GM08714 (cell line): ENCODE measurements around the gene KRTAP2-3.
"Not testable (repeated sequence)": the region's sequence is repeated elsewhere in the genome, so short reads cannot be mapped to it uniquely, and the experiment has no call there.

Source experiments
- H3K4me3 ChIP-seq: fragments of 200-500 bp; sonication (Bioruptor generic); 2 replicates; pipeline ENCODE4 v1.5.1; 2014; ENCODE audit warnings: mild to moderate bottlenecking, low read length, inconsistent platforms
- ZNF274 ChIP-seq: IDR thresholded peaks from 2 replicates; pipeline ENCODE4 v1.6.1; 2012; ENCODE audit warnings: mild to moderate bottlenecking, low read depth, low read length

KRTAP2-3 gene, protein sequence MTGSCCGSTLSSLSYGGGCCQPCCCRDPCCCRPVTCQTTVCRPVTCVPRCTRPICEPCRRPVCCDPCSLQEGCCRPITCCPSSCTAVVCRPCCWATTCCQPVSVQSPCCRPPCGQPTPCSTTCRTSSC

DNA sequence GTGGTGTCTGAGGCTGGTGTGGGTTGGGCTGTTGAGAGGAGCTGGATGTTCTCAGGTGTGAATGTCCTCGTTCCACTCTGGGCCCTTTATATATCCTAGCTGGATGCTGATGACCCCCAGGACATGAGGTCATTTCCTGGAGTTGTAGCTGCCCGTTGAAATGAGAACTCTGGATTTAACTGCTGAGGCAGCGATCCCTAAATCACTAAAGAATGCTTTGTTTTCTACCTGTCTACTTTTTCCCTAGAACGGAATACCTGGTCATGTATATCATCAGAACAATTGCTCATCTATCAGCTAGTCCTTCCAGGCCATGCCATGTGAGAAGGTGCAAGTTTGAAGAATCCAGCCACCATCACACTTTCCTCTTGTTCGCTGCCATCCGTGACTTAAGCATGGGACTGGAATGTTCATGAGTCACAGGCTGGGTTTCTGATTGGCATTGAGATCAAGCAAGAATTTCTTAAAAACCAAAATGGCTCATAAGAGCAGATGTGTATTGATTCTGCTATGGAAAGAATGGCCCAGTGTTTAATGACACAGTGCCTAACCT lies at the start of gene KRTAP2-3:
Gene KRTAP2-3, minus strand, starts transcription at position 63 of the 553 bp plus-strand sequence. CDS start 64 bp downstream, outside the sequence.
- H3K4me3 ChIP-seq = no peak within 1 kb of the TSS
- TF ChIP-seq ZNF274 = no peak

- not testable (repeated sequence) for H3K4me3 ChIP-seq
Observed at GRCh38 chr17:41108728-41109386, 48.9 kb upstream of the KRTAP2-3 start.

GRCh38 chr17:41107941-41108450 lies 48.1 kb upstream of the KRTAP2-3 start:
- no peak for TF ChIP-seq ZNF274
- H3K4me3 ChIP-seq = no peak overlapping the region

- not testable (repeated sequence) for H3K4me3 ChIP-seq
Observed at GRCh38 chr17:41105347-41105746, 45.4 kb upstream of the KRTAP2-3 start, which contains the start of gene KRTAP4-9. Gene KRTAP4-9, plus strand, starts transcription at chr17:41105389. Its CDS starts 0 bp downstream, at chr17:41105389.

DNA sequence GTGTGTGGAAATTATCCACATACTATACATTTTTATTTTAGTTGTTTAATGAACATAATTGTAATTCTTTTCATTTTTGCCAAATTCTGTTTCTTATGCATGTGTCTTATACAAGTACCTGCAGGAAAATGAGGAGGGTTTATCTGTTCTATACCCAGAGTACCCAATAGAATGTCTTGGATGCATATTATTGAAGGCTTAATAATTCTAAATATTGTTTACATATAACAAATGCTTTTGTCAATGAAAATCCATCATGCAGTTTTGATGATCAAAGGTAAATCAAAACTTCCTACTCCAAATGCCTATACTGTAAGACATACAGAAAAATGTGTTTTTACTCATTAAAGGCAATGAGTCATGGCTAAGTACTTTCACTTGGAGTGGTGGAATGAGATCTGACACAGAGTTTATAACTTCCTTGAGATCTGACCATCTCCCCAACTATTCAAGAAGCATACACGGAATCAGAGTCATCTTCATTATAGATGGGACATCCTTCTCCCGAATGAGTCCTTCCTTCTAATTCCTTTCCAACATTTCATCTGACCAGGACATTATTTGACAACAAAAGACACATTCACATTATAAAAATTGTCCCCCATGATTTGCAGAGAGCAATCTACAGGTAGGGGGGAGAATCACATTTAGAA lies 44.6 kb upstream of the KRTAP2-3 start:
- not testable (repeated sequence) for H3K4me3 ChIP-seq

DNA sequence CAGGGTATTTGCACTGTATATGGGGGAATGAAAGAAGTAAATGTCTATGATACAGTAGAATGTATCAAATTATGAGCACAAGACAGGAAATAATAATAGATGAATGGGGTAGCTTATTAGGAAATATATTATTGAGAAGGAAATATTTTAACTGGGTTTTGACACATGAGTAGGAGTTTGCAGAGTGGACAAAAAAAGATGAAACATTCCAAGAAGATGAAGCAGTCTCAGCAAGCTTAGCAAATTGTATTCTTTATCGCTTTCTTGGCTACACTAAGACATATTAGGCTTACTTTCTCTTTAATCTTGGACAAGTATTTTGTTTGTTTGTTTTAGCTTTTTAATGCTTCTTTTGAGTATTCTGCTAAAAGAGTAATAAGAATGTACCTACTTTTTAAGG lies 44.0 kb upstream of the KRTAP2-3 start:
- no peak for TF ChIP-seq ZNF274
- no peak overlapping the region for H3K4me3 ChIP-seq

GRCh38 chr17:41101586-41102259 lies 41.8 kb upstream of the KRTAP2-3 start, which contains the start of gene KRTAP4-16:
Gene KRTAP4-16, minus strand, starts transcription at chr17:41102209. Its CDS starts 0 bp downstream, at chr17:41102209.
- H3K4me3 ChIP-seq = no peak within 1 kb of the TSS
- TF ChIP-seq ZNF274 = no peak

GRCh38 chr17:41099682-41100480 lies 40.0 kb upstream of the KRTAP2-3 start:
- H3K4me3 ChIP-seq = not testable (repeated sequence)

DNA sequence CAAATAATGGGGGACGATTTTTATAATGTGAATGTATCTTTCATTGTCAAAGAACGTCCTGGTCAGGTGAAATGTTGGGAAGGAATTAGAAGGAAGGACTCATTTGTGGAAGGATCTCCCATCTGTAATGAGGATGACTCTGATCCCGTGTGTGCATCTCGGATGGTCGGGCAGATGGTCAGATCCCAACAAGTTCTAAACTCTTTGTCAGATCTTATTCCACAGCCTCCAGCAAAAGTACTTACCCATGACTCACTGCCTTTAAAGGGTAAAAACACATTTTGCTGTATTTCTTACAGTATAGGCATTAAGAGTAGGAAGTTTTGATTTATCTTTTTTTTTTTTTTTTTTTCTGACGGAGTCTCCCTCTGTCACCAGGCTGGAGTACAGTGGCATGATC lies 38.6 kb upstream of the KRTAP2-3 start:
- no peak for TF ChIP-seq ZNF274
- no peak overlapping the region for H3K4me3 ChIP-seq

DNA sequence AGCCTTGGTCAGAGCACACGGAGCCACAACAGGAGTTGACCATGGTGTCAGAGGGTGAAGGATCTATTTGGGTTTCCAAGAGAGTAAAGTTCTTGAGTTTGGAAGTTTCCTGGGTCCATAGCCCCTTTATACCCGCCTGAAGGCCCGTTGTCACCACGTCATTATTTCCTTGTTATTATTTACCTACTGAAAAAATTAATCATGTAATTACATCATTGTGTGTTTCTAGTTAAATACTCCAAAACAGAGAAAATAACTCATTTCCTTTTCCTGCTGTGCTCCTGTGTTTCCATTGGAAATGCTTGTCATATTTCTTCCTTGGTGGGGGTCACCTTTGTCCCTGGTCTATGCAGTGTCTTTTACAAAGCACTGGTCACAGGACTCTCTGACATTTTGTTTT lies 38.1 kb upstream of the KRTAP2-3 start, which contains the start of gene KRTAP4-8:
Gene KRTAP4-8, minus strand, starts transcription at position 101 of the 400 bp plus-strand sequence. Its CDS starts 58 bp downstream, at position 43.
- no peak for TF ChIP-seq ZNF274
- no peak within 1 kb of the TSS for H3K4me3 ChIP-seq

- no peak for TF ChIP-seq ZNF274
- no peak overlapping the region for H3K4me3 ChIP-seq
Observed at GRCh38 chr17:41096055-41096454, 36.1 kb upstream of the KRTAP2-3 start.

GRCh38 chr17:41088760-41089352 lies 28.9 kb upstream of the KRTAP2-3 start:
- H3K4me3 ChIP-seq = not testable (repeated sequence)

GRCh38 chr17:41084100-41084856 lies 24.4 kb upstream of the KRTAP2-3 start, which contains the start of gene KRTAP4-7:
Gene KRTAP4-7, plus strand, starts transcription at chr17:41084150. Its CDS starts 57 bp downstream, at chr17:41084207.
- H3K4me3 ChIP-seq = not testable (repeated sequence)

DNA sequence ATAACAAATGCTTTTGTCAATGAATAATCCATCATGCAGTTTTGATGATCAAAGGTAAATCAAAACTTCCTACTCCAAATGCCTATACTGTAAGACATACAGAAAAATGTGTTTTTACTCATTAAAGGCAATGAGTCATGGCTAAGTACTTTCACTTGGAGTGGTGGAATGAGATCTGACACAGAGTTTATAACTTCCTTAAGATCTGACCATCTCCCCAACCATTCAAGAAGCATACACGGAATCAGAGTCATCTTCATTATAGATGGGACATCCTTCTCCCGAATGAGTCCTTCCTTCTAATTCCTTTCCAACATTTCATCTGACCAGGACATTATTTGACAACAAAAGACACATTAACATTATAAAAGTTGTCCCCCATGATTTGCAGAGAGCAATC lies 23.5 kb upstream of the KRTAP2-3 start:
- H3K4me3 ChIP-seq = not testable (repeated sequence)
